Liver (tissue), 9 donors: ENCODE data around the gene TCFL5. TPM values are rescaled to one million over a fixed set of nuclear protein-coding genes. Genes with fewer than 3 reads are reported as not detected.

ENCODE experiments used
- DNase-seq: peaks from one replicate; pipeline ENCODE4 v3.0.0-alpha.2; 2017; ENCODE audit warnings: low spot score
- H3K27ac ChIP-seq, 2 donors: one replicate each; pipeline ENCODE4 v1.7.0; 2013; ENCODE audit warnings: inconsistent platforms in 2 of 2, low read length in 2 of 2, control low read depth in 1 of 2, low read depth in 1 of 2, mild to moderate bottlenecking in 1 of 2
- H3K27me3 ChIP-seq, 4 donors: one replicate each; pipeline versions ENCODE4 v1.6.1 to v1.7.0; 2013; ENCODE audit warnings: low read length in 3 of 4, inconsistent platforms in 1 of 4, mild to moderate bottlenecking in 1 of 4, moderate library complexity in 1 of 4; ENCODE audit not compliant: control insufficient read depth in 4 of 4, insufficient read depth in 4 of 4
- H3K36me3 ChIP-seq, 4 donors: one replicate each; pipeline versions ENCODE4 v1.6.1 to v1.7.0; 2013; ENCODE audit warnings: low read length in 3 of 4, mild to moderate bottlenecking in 3 of 4, low read depth in 1 of 4, moderate library complexity in 1 of 4; ENCODE audit not compliant: control insufficient read depth in 4 of 4, insufficient read depth in 3 of 4
- H3K4me1 ChIP-seq, 4 donors: one replicate each; pipeline versions ENCODE4 v1.6.1 to v1.7.0; 2013; ENCODE audit warnings: low read length in 3 of 4, mild to moderate bottlenecking in 3 of 4, moderate library complexity in 1 of 4; ENCODE audit not compliant: control insufficient read depth in 4 of 4, insufficient read depth in 4 of 4
- H3K4me3 ChIP-seq, 3 donors: one replicate each; pipeline versions ENCODE4 v1.6.1 to v1.7.0; 2013; ENCODE audit warnings: low read length in 3 of 3, control low read depth in 1 of 3, low read depth in 1 of 3, mild to moderate bottlenecking in 1 of 3
- H3K9ac ChIP-seq, 2 donors: one replicate each; pipeline ENCODE4 v1.7.0; 2013; ENCODE audit warnings: low read length in 2 of 2, mild to moderate bottlenecking in 2 of 2, moderate library complexity in 2 of 2, control low read depth in 1 of 2, low read depth in 1 of 2
- H3K9me3 ChIP-seq, 4 donors: one replicate each; pipeline versions ENCODE4 v1.6.1 to v1.7.0; 2013; ENCODE audit warnings: low read length in 3 of 4; ENCODE audit not compliant: control insufficient read depth in 4 of 4
- ATF3 ChIP-seq: IDR thresholded peaks from 2 replicates; pipeline ENCODE4 v1.6.1; 2016; ENCODE audit warnings: antibody characterized with exemption
- EGR1 ChIP-seq, 2 donors: IDR thresholded peaks; 2 replicates each; pipeline ENCODE4 v1.6.1; 2016 to 2018; ENCODE audit warnings: antibody characterized with exemption in 2 of 2, low read depth in 2 of 2
- FOXA2 ChIP-seq: IDR thresholded peaks from 2 replicates; pipeline ENCODE4 v1.6.1; 2016; ENCODE audit warnings: antibody characterized with exemption
- GABPA ChIP-seq, 2 donors: IDR thresholded peaks in 1 of 2; conservative IDR thresholded peaks in 1 of 2; 2 replicates each; pipeline ENCODE4 v1.6.1; 2016; ENCODE audit warnings: antibody characterized with exemption in 2 of 2, mild to moderate bottlenecking in 1 of 2, moderate library complexity in 1 of 2
- HNF4A ChIP-seq, 2 donors: conservative IDR thresholded peaks; 2 replicates each; pipeline ENCODE4 v1.6.1; 2016; ENCODE audit warnings: antibody characterized with exemption in 2 of 2, mild to moderate bottlenecking in 2 of 2
- HNF4G ChIP-seq: IDR thresholded peaks from 2 replicates; pipeline ENCODE4 v1.6.1; 2016; ENCODE audit warnings: antibody characterized with exemption
- NR2F2 ChIP-seq: IDR thresholded peaks from 2 replicates; pipeline ENCODE4 v1.6.1; 2016; ENCODE audit warnings: antibody characterized with exemption
- RAD21 ChIP-seq, 2 donors: IDR thresholded peaks; 2 replicates each; pipeline ENCODE4 v1.6.1; 2016; ENCODE audit warnings: antibody characterized with exemption in 2 of 2, mild to moderate bottlenecking in 2 of 2
- REST ChIP-seq: IDR thresholded peaks from 2 replicates; pipeline ENCODE4 v1.6.1; 2016; ENCODE audit warnings: antibody characterized with exemption, mild to moderate bottlenecking
- RXRA ChIP-seq, 2 donors: IDR thresholded peaks; 2 replicates each; pipeline ENCODE4 v1.6.1; 2017 to 2018; ENCODE audit warnings: antibody characterized with exemption in 2 of 2, mild to moderate bottlenecking in 1 of 2
- YY1 ChIP-seq: IDR thresholded peaks from 2 replicates; pipeline ENCODE4 v1.6.1; 2016; ENCODE audit warnings: antibody characterized with exemption, mild to moderate bottlenecking
- WGBS: extraction: QIAGEN DNeasy Blood & Tissue Kit; methylation state at CpG from one replicate; pipeline ENCODE4 v1.1.7; 2013; 5-methylcytosine and 5-hydroxymethylcytosine counted together
- polyA plus RNA-seq, 2 donors: library from polyadenylated mRNA; stranded (reverse) in 1 of 2; unstranded in 1 of 2; fragments of 200-250 nt in 1 of 2; fragments of >200 nt in 1 of 2; fragmentation: Nextera tagmentation in 1 of 2; extraction: Ambion mirVana in 1 of 2; gene quantifications; one replicate each; pipeline versions ENCODE4 v1.2.1 to v1.2.3, GENCODE V29; 2013 to 2015
- total RNA-seq, 2 donors: library from RNA; depleted of rRNA; stranded (reverse); fragments of >200 nt; gene quantifications; one replicate each; pipeline ENCODE4 v1.2.3, GENCODE V29; 2014
- donor health status: healthy.
- donor health status: healthy.
- donor health status: healthy.
- donor health status: healthy.
- donor health status: healthy.

TCFL5 gene
- total and polyA plus RNA-seq, 4 donors = 0.79 to 3.8 (median 2.2) TPM

GRCh38 chr20:62830251-62830650 lies 31.4 kb downstream of the TCFL5 start (continued):
- no peak for TF ChIP-seq EGR1 (IDR thresholded peaks at IDR 0.05; ENCODE audit: low read depth in 2 of 2)

DNA sequence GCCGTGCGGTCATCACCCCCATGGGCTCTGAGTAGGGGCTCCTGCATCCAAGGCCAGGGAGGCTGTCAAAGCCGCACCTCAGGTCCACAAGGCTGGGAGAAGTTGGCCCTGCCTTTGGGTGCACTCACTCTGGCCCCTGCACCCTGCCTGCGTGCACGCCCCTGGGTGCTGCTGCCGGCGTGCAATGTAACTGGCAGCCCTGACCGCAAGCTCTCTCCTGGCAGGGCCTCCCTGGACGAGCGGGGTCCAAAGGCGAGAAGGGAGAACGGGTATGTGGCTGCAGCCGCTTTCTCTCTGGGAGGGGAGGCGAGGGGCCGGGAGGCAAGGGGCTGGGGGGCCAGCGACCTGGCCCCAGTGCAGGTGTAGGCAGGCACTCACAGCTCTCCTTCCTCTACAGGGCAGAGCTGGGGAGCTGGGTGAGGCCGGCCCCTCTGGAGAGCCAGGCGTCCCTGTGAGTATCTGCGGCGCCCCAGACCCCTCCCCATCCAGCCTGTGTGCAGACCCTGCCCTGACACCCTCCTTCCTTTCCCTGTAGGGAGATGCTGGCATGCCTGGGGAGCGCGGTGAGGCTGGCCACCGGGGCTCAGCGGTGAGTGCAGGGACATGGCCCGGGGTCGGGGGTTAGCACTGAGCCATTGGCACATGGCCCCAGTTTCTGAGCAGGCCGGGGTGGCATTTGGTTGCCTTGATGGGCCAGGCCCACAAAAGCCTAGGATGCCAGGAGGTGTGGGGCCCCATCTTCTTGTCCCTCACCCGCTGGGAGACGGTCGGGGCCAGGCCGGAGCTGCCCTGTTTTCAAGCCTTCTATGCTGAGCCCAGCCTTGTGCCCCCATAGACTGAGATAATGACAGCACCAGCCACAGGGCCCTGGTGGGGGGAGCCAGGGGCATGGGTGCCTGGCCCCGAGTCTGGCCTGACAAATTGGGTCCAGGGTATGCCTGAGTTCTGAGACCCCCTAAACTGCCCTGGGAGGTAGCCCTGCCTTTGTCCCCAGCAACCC lies 32.1 kb downstream of the TCFL5 start:
- Histone ChIP-seq H3K9ac (no peak overlapping the region), H3K36me3 (no peaks in the 10 kb centered on the region), H3K27ac (no peak overlapping the region), H3K4me3 (no peak overlapping the region), H3K27me3 (no peaks in the 10 kb centered on the region), H3K9me3 (no peaks in the 10 kb centered on the region), H3K4me1 (peaks cover 11 to 35% (median 25%) of the 10 kb centered on the region in 4 donors)
- DNase-seq = no peak
- TF ChIP-seq HNF4A (conservative IDR thresholded peaks at IDR 0.05) (no peak), YY1 (no peak), FOXA2 (no peak), NR2F2 (no peak), REST (no peak), GABPA (IDR thresholded peaks at IDR 0.05 in 1 of 2, conservative IDR thresholded peaks at IDR 0.05 in 1 of 2) (no peak), ATF3 (no peak)
- 95% methylated on average over 32 of the region's 32 CpGs for WGBS

GRCh38 chr20:62828511-62829230 lies 33.0 kb downstream of the TCFL5 start:
- H3K4me3 ChIP-seq = no peak overlapping the region
- H3K36me3 ChIP-seq = no peaks in the 10 kb centered on the region
- WGBS = 93% methylated on average over 29 of the region's 29 CpGs
- peaks cover 11 to 40% (median 27%) of the 10 kb centered on the region in 4 donors for H3K4me1 ChIP-seq
- no peak overlapping the region for H3K27ac ChIP-seq
- no peaks in the 10 kb centered on the region for H3K9me3 ChIP-seq
- H3K27me3 ChIP-seq = no peaks in the 10 kb centered on the region
- no peak overlapping the region for H3K9ac ChIP-seq
- TF ChIP-seq HNF4G (no peak), ATF3 (no peak), RAD21 (IDR thresholded peaks at IDR 0.05) (no peak), RXRA (IDR thresholded peaks at IDR 0.05) (no peak), GABPA (IDR thresholded peaks at IDR 0.05 in 1 of 2, conservative IDR thresholded peaks at IDR 0.05 in 1 of 2) (no peak)
- DNase-seq = no peak
